Right kidney (tissue), 1 donor: ENCODE measurements around the gene PALD1.
A peak's percentile ranks its signal among the peaks of the same experiment; 100 is the strongest.
"Not testable (repeated sequence)": the region's sequence is repeated elsewhere in the genome, so short reads cannot be mapped to it uniquely, and the experiment has no call there.

ENCODE experiments used
- DNase-seq: peaks from one replicate; pipeline ENCODE4 v3.0.0-alpha.2; 2016

The PALD1 gene

DNA sequence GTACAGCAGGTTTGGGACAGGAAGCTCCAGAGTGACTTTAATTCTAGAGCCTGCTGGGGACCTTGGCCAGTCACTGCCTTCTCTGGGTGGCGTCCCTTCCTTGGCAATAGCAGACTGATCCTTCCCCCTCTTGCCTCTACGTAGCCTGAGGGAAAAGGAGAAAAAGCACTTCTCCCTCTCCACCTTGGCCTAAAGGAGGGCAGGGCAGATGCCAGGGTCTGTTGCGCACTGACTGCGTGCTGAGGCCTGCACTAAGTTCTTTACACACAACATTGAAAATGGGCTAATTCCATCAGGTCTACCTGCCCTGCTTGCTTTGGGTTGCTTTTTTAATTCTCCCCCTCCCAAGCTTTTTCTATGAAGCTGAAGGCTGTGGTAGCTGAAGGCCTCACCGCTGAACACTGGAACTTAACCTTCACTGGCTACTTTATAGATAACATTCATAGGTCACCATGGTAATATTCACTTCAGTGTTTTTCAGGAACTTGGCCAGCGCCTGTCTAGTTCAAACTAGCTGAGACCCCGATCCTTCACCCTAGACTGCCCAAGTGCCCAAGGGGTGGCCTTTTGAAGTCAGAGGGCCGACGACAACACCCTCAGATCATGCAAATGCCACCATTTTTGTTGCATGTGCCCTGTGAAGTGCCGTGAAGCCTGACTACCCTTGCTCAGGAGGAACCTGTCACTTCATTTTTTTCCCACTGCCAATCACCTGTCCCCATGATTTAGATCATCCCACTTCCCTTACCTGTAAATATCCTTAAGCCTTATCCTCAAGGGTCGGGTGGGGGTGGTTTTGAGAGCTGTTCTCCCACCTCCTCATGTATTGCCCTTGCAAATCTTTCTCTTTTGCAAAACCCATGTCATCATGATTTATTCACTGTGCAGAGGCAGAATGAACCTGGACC is 95.3 kb downstream of the PALD1 start:
- DNase-seq: no peak

DNA sequence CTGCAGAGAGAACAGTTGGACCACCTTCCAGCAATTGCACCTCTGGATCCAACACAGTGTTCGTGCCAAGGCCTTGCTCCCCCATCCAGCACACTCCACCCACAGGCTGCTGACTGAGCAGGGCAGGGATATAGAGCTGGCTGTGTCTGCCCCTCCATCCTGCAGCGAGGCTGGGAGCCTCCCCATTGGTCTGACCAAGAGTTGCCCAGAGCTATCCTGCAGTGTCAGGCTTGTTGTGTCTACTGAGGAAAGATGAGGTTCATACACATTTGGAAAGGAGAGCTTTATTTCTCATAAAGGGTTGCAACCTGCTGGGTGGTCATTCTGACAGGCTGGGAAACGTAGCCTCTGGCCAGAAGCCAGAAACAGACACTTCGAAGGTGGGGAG is 96.9 kb downstream of the PALD1 start:
- DNase-seq: no peak

DNA sequence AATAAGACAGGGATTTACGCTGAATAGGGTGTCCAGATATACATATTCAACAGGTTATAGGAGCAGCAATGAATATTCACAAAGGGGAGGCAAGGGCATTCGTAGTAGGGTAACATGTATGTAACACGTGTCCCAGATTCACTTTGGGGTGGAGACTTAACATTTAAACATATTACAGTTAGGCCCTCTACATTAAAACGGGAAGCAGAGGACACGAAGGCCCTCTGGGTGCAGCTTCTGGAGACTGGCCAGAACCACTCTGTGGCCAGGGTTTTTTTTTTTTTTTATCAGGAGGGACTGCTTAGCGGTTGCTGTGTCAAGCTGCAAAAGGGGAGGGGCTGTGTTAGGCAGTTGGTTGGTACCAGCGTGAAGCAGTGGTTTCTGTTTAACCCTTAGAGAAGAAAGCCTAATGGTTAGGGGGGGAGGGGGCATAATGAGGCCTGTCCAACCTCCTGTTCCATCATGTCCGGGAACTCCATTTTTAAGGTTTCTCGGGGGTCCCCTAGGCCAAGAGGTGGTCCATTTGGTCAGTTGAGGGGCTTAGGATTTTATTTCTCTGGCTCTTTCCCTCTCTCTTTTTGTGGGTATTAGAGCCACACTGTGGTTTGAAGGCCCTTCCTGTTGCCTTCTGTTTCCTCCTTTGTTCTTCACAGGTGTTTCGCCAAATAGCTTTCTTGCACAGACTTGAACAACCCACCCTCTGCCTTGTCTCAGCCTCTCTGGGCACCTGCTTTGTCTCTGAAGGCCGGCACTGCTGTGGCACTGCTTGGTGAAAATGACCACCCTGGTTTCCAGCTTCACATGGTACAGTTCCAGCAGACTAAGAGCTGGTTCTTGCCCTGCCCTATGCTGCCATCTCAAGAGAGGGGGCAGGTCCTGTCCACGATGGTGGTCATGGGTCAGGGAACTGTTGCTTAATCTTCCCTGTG is 97.6 kb downstream of the PALD1 start:
- no peak for DNase-seq

DNA sequence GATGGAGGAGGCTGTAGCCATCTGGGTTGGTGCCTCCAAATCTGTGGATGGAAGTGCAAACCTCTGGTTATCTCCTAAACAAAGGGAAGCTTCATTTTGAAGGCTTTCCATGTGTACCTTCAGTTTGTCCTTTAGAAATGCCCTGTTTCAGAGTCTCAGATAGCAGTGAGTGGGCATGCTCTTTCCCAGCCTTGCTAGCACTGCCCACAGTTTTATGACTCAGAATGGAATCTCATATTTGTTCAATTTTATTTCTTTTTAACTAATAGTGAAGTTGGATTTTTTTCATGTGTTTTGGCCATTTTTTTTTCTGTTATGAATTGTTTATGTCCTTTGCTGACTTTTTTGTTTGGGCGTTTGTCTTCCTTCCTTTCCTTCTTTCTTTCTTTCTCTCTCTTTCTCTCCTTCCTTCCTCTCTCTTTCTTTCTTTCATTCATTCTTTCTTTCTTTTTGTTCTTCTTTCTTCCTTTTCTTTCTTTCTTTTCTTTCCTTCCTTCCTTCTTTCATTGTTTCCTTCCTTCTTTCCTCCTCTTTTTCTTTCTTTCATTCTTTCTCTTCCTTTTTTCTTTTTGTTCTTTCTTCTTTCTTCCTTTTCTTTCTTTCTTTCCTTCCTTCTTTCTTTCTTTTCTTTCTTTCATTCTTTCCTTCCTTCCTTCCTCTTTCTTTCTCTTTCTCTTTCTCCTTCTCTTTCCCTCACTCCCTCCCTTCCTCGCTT is 98.4 kb downstream of the PALD1 start:
- no peak for DNase-seq

DNA sequence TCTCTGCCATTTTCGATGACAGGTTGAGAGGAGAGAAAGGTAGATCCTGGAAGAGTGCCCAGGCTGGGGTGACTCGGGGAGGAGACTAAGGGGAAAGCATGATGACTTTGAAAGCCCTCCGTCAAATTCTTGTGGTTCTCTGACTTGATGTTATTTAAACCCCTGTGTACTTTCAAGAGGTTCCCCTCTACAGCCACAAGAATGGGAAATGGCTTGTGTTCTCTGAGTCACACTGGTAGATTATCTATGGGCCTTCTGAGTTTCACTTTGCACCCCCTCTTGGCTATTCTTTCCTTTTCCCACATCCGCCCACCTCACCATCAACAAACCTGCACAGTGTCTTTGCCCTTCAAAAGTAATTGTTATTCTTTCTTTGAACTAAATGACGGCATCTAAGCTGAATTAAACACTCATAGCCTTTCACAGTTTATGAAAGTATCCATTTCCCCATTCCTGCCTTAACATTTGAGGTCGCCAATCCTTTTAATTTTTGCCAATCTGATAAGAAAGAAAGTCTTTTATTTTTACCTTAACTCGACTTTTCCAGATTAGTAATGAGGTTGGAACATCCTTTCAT is 99.9 kb downstream of the PALD1 start:
- DNase-seq: no peak

DNA sequence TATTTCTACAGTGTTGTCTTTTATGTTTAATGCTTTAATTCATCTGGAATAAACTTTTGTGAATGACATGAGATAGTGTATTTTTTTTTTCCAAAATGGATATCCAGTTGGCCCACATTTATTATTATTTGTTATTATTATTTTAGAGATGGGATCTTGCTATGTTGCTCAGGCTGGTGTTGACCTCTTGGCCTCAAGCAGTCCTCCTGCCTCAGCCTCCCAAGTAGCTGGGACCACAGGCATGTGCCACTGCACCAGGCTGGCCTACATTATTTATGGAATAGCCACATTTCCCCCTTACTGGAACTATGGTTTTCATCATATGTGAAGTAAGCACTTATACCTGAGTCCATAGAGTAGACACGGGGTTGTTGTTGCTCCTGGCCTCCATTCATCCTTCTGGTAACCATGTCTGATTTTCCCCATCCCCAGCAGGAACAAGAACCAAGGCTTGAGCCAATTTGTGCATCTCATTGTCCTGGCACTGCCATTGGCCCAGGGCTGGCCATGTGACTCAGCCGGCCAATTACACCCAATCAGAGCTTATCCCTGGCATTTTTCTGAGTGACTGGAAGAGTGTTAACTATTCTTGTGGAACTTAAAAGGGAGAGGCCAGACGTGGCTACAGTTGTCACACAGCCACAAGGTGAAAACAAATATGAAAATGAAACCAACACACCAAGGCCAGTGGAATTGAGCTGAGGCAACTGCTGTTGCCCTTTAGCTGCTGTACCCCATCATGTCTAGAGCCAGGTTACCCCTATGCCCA is 100.9 kb downstream of the PALD1 start:
- no peak for DNase-seq

DNA sequence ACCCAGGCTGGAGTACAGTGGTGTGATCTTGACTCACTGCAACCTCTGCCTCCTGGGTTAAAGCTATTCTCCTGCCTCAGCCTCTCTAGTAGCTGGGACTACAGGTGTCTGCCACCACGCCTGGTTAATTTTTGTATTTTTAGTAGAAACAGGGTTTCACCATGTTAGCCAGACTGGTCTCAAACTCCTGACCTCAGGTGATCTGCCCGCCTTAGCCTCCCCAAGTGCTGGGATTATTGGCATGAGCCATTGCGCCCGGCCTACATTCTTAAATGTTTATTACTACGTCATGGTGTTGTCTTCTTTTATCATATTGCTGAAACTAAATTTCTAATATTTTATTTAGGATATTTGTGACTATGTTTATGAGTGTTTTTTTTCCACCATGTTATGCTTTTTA is 102.6 kb downstream of the PALD1 start:
- not testable (repeated sequence) for DNase-seq

DNA sequence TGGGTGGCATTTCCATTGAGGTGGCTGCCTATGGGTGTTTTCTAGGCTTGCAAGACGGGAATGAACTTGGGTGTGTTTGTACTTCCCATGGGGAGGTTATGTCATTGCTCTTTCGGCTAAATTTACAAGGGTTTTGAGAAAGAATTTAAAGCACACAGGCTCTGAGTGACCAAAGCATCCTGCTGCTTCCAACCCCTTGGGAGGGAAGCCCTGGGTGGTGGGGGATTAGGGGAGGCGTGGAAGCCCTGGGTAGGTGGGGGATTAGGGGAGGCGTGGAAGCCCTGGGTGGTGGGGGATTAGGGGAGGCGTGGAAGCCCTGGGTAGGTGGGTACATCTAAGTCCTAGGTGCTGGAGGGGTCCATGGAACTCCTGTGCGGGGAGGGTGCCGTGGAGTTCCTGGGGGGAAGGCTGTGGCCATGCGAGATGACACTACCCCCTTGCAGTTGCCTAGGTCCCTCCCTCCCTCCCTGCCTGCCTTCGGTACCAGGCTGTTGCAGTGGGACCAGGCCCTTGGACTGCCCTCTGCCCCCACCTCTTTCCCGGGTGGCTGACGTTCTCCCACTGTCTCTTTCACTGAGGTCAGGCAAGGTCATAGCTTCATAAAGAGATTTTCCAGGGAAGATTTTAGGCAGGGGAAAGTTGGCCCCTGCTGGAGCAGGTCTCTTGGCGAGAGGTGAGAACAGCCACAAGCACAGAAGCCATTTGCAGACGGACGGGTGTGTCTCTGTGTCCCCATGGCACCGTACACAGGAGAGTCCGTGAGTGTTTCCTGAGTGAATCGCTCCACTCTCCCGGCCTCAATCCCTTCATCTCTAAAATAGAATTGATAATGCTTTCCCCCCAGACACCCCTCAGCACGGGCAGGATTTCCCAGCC is 104.5 kb downstream of the PALD1 start:
- no peak for DNase-seq

DNA sequence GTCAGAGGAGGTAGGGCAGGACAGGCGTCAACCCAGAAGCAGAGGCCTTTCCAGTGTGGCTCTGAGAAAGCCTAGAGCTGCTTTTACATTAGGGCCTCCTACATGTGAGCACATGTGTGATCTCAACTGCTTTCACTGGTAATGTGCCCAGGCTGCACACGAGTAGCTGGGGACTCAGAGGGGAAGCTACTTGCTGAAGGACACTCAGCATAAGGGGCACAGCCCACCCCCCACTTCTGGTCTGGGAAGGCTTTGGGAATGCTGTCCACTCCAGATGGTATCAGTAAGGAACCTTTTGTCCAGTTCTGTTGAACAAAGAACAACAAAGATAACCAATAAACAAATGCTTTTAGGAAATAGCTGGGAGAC is 105.1 kb downstream of the PALD1 start:
- no peak for DNase-seq

DNA sequence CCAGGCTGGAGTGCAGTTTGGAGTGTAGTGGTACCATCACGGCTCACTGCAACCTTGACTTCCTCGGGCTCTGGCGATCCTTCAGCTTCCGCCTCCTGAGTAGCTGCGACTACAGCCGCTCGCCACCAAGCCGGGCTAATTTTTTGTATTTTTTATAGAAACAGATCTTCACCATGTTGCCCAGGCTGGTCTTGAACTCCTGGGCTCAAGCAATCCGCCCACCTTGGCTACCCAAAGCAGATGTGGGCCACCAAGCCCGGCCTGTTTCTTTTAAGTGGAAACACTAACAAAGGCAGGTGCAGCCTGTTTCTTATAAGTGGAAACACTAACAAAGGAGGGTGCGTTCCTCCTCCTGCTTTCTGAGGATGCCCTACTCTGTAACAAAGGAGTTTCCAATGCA is 105.8 kb downstream of the PALD1 start:
- no peak for DNase-seq

DNA sequence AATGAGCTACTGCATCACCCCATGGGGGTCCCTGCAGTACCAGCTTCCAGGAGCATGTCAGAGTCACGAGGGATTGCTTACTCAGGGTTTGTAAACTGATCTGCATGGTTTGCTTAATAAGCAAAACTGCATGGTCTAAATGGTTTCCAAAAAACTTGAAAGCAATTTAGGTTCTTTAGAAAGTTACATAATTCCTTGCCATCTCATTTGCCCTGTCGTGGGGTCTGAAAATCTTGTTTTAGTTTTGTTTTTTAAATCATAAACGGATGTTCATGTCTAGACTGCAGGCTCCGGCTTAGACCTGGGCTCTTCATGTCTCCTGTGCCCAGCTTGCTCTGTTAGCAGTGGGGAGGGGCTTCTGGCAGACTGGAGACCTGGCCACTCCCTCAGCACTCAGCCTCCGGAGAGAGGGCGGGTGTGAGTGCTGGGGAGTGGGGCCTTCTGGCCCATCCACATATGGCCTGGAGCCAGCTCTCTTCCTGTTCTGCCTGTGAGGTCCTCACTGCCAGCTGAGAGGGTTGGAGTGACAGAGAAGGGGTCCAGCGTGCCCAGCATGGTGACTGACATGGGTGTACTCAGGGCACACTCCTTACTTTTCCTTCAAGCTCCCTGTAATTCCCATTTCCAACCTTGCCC is 106.5 kb downstream of the PALD1 start:
- peak; percentile 50 for DNase-seq

DNA sequence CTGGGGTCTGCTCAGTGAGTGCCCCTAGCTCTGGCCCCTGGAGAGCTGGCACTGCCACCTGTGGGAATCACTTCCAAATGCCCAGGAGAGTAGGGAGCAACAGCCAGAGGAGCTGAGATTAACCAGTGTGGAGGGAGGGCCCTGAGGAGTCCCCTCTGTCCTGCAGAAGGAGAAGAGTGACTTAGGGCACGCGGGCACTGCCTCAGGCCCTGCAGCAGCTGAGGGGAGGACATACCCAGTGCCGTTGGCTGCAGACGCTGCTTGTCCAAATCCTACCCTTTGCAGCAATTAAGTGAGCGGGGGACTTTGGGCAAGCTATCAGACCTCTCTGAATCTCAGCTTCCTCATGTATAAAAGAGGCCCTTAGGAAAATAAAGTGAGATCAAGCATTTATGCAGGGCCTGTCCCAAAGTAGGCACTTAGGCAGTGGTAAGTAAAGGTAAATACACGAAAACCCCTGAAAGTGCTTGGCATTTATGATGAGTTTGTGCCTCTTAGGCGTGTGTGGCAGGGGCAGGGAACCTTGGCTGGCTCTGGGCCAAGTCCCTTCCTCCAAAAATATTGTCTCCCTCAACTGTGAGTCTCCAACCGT is 107.1 kb downstream of the PALD1 start:
- DNase-seq: no peak

DNA sequence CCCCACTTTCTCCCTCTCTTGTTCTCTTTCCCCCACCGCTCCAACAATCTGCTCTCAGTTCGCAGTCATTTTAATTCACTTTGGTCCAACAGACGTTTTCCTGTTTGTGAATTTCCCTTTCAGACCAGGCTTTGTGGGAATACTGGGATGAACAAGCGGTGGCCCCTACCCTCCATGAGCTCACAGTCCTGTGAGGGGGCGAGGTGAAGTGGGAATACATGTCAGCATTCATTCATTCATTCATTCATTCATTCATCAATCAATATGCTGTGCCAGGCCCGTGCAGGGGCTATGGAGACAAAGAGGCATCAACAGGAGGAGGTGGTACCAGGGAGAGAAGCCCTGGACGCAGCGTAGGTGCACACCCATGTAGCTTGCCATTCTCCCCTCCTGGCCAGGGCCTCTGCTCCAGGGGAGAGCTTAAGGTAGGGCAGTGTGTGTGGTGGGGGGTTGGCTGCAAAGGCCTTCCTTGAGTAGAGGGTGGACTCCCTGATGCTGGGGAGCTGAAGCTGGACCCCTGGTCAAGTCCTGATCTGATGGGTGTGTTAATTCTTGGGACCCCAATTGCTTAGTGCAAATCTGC is 107.9 kb downstream of the PALD1 start:
- DNase-seq: no peak

DNA sequence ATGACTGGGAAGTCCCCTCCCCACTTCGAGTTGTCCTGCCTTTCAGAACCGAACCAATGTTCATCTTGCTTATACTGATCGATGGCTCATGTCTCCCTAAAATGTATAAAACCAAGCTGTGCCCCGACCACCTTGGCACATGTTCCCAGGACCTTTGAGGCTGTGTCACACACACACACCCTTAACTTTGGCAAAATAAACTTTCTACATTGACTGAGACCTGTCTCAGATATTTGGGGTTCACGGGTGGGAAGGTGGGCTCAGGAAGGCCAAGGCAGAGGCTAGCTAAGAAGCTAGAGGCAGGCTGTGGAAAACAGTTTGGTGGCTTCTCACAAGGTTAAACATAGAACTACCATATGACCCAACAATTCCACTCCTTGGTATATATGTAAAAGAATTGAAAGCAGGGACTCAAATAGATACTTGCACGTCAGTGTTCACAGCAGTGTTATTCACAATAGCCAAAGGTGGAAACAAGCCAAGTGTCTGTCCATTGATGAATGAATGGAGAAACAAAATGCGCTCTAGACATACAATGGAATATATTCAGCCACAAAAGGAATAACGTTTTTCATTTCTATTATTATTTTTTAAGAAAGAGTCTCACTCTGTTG is 108.6 kb downstream of the PALD1 start:
- DNase-seq: no peak

DNA sequence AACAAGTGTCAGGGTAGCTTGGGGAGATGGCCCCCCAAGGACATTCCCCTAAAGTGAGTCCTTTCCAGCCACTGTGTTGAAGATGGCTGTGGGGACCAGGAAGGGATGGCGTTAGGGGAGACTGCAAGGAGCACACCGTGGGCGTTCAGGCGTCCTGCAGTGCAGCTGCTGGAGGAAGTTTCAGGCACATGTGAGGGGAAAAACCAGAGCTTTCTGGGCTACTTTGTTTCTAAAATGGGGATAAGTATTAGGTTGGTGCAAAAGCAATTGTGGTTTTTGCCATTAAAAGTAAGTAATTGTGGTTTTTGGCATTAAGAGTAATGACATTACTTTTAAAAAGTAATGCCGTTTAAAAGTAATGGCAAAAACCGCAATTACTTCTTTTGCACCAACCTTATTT is 109.7 kb downstream of the PALD1 start:
- no peak for DNase-seq

DNA sequence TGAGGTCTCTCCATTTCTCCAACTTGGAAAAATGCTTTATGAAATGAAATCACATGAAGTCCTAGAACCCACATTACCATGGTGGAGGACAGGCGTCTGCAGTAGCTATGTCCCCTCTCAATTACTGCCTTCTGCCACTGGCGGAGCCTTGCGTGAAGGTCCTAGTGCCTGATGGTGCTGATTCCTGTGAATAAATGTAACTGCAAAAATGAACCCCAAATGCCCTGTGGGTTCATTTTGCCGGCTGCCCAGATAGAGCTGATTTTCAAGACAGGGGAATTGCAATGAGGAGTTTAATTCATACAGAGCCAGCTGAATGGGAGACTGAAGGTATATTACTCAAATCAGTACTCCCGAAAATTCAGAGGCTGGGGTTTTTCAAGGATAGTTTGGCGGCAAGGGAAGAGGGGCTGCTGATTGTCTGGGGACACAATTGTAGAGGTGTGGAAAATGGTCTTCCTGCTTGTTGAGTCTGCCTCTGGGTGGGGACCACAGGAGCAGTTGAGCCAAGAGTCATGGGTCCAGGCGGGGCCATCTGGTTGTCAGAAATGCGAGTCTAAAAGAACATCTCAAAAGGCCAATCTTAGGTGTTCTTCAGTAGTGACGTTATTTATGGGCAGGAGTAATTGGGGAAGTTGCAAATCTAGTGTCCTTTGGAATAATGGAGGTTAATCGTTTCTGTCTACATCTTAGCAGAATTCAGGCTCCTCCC is 110.4 kb downstream of the PALD1 start:
- no peak for DNase-seq

DNA sequence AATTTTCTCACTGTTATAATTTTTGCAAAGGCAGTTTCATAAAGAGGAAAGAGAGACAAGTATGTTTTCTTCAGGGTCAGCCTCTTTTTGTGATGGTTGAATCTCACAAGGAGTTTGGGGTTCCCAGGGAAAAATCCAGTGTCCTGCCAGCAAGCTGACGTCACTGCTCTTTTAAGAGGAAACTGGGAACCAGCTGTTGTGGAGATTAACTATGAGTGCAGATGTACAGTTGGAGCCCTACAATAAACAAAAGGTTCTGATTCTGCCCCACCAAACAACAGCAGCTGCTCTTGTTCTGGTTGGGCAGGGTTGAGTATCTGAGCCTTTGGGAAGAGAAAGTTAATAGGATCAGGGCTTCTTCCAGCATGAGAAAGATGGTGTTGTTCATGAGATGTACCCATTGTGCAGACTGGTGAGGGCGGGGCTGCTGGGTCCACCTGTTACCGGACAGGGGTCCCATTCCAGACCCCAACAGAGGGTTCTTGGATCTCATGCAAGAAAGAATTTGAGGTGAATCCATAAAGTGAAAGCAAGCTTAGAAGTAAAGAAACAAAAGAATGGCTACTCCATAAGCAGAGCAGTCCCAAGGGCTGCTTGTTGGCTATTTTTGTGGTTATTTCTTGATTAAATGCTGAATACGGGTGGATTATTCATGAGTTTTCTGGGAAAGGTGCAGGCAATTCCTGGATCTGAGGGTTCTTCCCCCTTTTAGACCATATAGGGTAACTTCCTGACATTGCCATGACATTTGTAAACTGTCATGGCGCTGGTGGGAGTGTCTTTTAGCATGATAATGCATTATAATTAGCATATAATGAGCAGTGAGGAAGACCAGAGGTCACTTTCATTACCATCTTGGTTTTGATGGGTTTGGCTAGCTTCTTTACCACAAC is 111.4 kb downstream of the PALD1 start:
- DNase-seq: no peak
